Body of pancreas (tissue), 4 donors: ENCODE measurements around the gene VGLL4. TPM values are rescaled to one million over a fixed set of nuclear protein-coding genes. Genes with fewer than 3 reads are reported as not detected.
"Not testable (repeated sequence)": the region's sequence is repeated elsewhere in the genome, so short reads cannot be mapped to it uniquely, and the experiment has no call there.

Experiments used
- ATAC-seq: fragments of 150-250 bp; one replicate; pipeline ENCODE4 v1.9.1; 2016
- DNase-seq, 4 donors: peaks; one replicate each; pipeline ENCODE4 v3.0.0-alpha.2; 2019
- H3K27ac ChIP-seq, 4 donors: fragments of 200-600 bp; sonication (generic); 1 replicate in 3 of 4; 2 replicates in 1 of 4; pipeline versions ENCODE4 v1.5.1 to v1.6.1; 2016 to 2019; ENCODE audit warnings: mild to moderate bottlenecking in 1 of 4, mixed read lengths in 1 of 4, moderate library complexity in 1 of 4
- H3K27me3 ChIP-seq, 2 donors: fragments of 200-600 bp; sonication (generic); one replicate each; pipeline ENCODE4 v1.6.0; 2016; ENCODE audit warnings: mild to moderate bottlenecking in 1 of 2
- H3K36me3 ChIP-seq, 2 donors: fragments of 200-600 bp; sonication (generic); replicated peaks in 1 of 2; 2 replicates each; pipeline ENCODE4 v1.5.1; 2016; ENCODE audit warnings: low read depth in 2 of 2; ENCODE audit not compliant: insufficient read depth in 1 of 2
- H3K4me1 ChIP-seq: fragments of 200-600 bp; sonication (generic); one replicate; pipeline ENCODE4 v1.6.0; 2016
- H3K4me3 ChIP-seq, 2 donors: fragments of 200-600 bp; sonication (generic); 1 replicate in 1 of 2; 2 replicates in 1 of 2; pipeline ENCODE4 v1.5.1; 2016 to 2019
- H3K9me3 ChIP-seq, 3 donors: fragments of 200-600 bp; sonication (generic); 1 replicate in 2 of 3; 2 replicates in 1 of 3; pipeline ENCODE4 v1.5.1; 2016
- CTCF ChIP-seq, 7 experiments: fragments of 450-650 bp in 4 of 7; fragments of 200-600 bp in 3 of 7; sonication (generic) in 3 of 7; IDR thresholded peaks; one replicate each; pipeline ENCODE4 v1.5.1; 2016 to 2019; ENCODE audit warnings: antibody characterized with exemption in 7 of 7
- POLR2A ChIP-seq, 3 donors: fragments of 450-650 bp; IDR thresholded peaks; one replicate each; pipeline ENCODE4 v1.6.1; 2016; ENCODE audit warnings: antibody characterized with exemption in 3 of 3, mild to moderate bottlenecking in 2 of 3
- WGBS, 2 donors: methylation state at CpG; one replicate each; pipeline ENCODE4 v1.1.5; 2017; 5-methylcytosine and 5-hydroxymethylcytosine counted together
- intact Hi-C: fragments of 100-400 bp; cut with DNase I; formaldehyde crosslinking; loops from one replicate; pipeline ENCODE4 v1.15.1; 2023
- total RNA-seq, 2 donors: library from RNA; depleted of rRNA; stranded (reverse); fragments of >200 nt; gene quantifications; one replicate each; pipeline ENCODE4 v1.1.0, GENCODE V29; 2016

VGLL4 gene
- total RNA-seq, 2 donors from 2014 or later: 66.4 to 91.0 TPM

DNA sequence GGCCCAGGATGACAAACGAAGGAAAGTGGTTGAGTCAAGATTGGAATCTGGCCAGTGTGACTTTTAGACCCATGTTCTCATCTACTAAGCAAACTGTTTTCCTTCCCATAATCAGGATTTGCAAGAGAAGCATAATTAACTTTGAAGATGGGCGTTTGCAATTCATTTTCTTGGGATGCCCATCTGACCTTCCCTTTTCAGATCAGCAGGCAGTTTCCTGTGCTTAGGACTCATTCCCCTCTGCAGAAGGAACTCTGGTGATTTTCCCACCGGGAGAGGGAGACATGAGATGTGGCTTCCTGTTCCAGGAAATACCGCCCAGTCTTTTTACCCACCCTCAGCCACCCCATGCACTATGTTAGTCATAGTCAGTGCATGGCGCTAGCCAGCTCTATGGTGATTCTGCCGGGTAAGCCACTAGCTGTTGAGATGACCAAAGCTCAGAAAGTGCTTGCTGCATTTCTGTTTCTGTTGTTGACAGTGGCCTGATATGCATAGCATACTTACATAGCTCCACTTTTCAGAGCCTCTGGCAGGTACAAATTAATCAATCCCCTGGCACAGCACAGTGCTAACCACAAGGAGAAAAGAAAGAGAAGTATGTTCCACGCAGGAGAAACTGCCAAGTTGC lies 129.4 kb downstream of the VGLL4 start:
- 35 to 46% methylated on average over 7 of the region's 7 CpGs for WGBS, 2 donors
- intact Hi-C loops: no loop called here
- Histone ChIP-seq H3K9me3 (no peaks in the 10 kb centered on the region), H3K4me1 (peaks cover 23% of the 10 kb centered on the region), H3K27ac (peak overlapping the region in 3 of 4 donors; percentile 19 to 61 (median 42)), H3K27me3 (no peaks in the 10 kb centered on the region), H3K4me3 (no peak overlapping the region), H3K36me3 (no peaks in the 10 kb centered on the region)
- ATAC-seq: peak; percentile 74
- peak; percentile 21 to 59 (median 40) for DNase-seq
- TF ChIP-seq POLR2A (IDR thresholded peaks at IDR 0.05) (no peak), CTCF (IDR thresholded peaks at IDR 0.05) (no peak)

- Histone ChIP-seq H3K36me3 (no peaks in the 10 kb centered on the region), H3K27me3 (no peaks in the 10 kb centered on the region), H3K9me3 (no peaks in the 10 kb centered on the region), H3K4me1 (peaks cover 28% of the 10 kb centered on the region), H3K4me3 (no peak overlapping the region), H3K27ac (peak overlapping the region in 3 of 4 donors; percentile 19 to 61 (median 42))
- ATAC-seq: no peak
- 91 to 98% methylated on average over 1 to 3 of the region's 3 CpGs for WGBS, 2 donors
- DNase-seq: no peak
- no peak for TF ChIP-seq CTCF (IDR thresholded peaks at IDR 0.05)
- TF ChIP-seq POLR2A (IDR thresholded peaks at IDR 0.05): no peak
- intact Hi-C loops: no loop called here
Measured at GRCh38 chr3:11513817-11514135, 129.9 kb downstream of the VGLL4 start.

DNA sequence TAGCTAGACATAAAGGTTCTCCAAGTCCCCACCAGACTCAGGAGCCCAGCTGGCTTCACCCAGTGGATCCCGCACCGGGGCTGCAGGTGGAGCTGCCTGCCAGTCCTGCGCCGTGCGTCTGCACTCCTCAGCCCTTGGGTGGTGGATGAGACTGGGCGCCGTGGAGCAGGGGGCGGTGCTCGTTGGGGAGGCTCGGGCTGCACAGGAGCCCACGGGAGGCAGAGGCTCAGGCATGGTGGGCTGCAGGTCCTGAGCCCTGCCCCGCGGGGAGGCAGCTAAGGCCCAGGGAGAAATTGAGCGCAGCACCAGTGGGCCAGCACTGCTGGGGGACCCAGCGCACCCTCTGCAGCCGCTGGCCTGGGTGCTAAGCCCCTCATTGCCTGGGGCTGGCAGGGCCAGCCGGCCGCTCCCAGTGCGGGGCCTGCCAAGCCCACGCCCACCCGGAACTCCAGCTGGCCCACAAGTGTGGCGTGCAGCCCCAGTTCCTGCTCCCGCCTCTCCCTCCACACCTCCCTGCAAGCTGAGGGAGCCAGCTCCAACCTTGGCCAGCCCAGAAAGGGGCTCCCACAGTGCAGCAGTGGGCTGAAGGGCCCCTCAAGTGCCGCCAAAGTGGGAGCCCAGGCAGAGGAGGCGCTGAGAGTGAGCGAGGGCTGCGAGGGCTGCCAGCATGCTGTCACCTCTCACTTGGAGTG lies 130.4 kb downstream of the VGLL4 start:
- H3K36me3 ChIP-seq, H3K4me3 ChIP-seq, H3K9me3 ChIP-seq, ATAC-seq, H3K27me3 ChIP-seq, intact Hi-C loops, DNase-seq: not testable (repeated sequence)
- Histone ChIP-seq H3K4me1 (peaks cover 33% of the 10 kb centered on the region), H3K27ac (peak overlapping the region in 2 of 4 donors; percentile 19 to 61)
- WGBS, 2 donors: 88 to 100% methylated on average over 4 to 26 of the region's 27 CpGs

GRCh38 chr3:11511606-11512005 lies 132.1 kb downstream of the VGLL4 start:
- H3K36me3 ChIP-seq, DNase-seq, H3K27me3 ChIP-seq, H3K27ac ChIP-seq, intact Hi-C loops, ATAC-seq, H3K9me3 ChIP-seq, H3K4me3 ChIP-seq: not testable (repeated sequence)
- 92 to 100% methylated on average over 4 to 17 of the region's 20 CpGs for WGBS, 2 donors
- peaks cover 41% of the 10 kb centered on the region for H3K4me1 ChIP-seq

GRCh38 chr3:11510356-11510755 lies 133.4 kb downstream of the VGLL4 start:
- ATAC-seq (no peak), DNase-seq (no peak)
- Histone ChIP-seq H3K9me3 (no peaks in the 10 kb centered on the region), H3K27ac (no peak overlapping the region), H3K27me3 (no peaks in the 10 kb centered on the region), H3K4me3 (no peak overlapping the region), H3K36me3 (no peaks in the 10 kb centered on the region), H3K4me1 (peaks cover 41% of the 10 kb centered on the region)
- intact Hi-C loops: no loop called here
- TF ChIP-seq CTCF (IDR thresholded peaks at IDR 0.05) (no peak), POLR2A (IDR thresholded peaks at IDR 0.05) (no peak)
- WGBS, 2 donors: 80 to 87% methylated on average over 5 of the region's 5 CpGs

- no peak for TF ChIP-seq POLR2A (IDR thresholded peaks at IDR 0.05)
- no peak for TF ChIP-seq CTCF (IDR thresholded peaks at IDR 0.05)
- DNase-seq (no peak), ATAC-seq (no peak)
- Histone ChIP-seq H3K36me3 (no peaks in the 10 kb centered on the region), H3K4me1 (peaks cover 41% of the 10 kb centered on the region), H3K27ac (no peak overlapping the region), H3K27me3 (no peaks in the 10 kb centered on the region), H3K4me3 (no peak overlapping the region), H3K9me3 (no peaks in the 10 kb centered on the region)
- intact Hi-C loops: no loop called here
- WGBS, 2 donors: 80 to 88% methylated on average over 5 of the region's 5 CpGs
Measured at GRCh38 chr3:11510001-11510340, 133.7 kb downstream of the VGLL4 start.
